ENCODE data around the gene CFAP68. TPM values are rescaled to one million over a fixed set of nuclear protein-coding genes. Genes with fewer than 3 reads are reported as not detected.

Gene CFAP68
- total RNA-seq, 1 experiment from 2014 or later = 23.4 TPM

DNA sequence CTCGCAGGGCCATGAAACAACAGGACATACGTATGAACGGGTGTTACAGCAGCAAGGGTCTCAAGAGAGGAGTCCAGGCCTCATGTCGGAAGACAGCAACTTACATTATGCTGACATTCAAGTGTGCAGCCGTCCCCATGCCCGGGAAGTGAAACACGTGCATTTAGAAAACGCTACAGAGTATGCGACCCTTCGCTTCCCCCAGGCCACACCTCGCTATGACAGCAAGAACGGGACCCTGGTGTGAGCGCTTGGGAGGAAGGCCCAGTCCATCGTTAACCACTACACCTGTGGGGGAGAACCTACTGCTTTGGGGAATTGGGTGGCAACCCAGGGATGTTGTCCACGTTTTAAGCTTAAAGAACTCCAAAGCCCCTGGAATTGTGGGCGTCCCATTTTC is 46.6 kb downstream of the CFAP68 start:
- Histone ChIP-seq H2BK5ac (ENCODE audit: insufficient read length, low read length) (no peak overlapping the region), H3K4me1 (ENCODE audit: insufficient read depth, low read length) (peaks cover 3% of the 10 kb centered on the region; the same call in 1 of the 2 replicates), H4K91ac (ENCODE audit: insufficient read length, low read depth, low read length) (no peak overlapping the region), H3K27ac (ENCODE audit: insufficient read length, low read depth, low read length) (peak overlapping the region; percentile 14), H3K18ac (ENCODE audit: insufficient read length, low read depth, low read length) (no peak overlapping the region), H3K23ac (ENCODE audit: insufficient read length, low read depth, low read length) (no peak overlapping the region), H3K23me2 (ENCODE audit: insufficient read length, low read depth, low read length, poor library complexity, severe bottlenecking) (peaks cover 5% of the 10 kb centered on the region), H2AK5ac (ENCODE audit: insufficient read length, low read length) (no peak overlapping the region), H2BK12ac (ENCODE audit: insufficient read length, low read depth, low read length) (no peak overlapping the region), H3K79me1 (ENCODE audit: insufficient read depth, low read depth, low read length, poor library complexity, severe bottlenecking) (no peaks in the 10 kb centered on the region), H3K56ac (ENCODE audit: insufficient read length, low read depth, low read length) (no peak overlapping the region), H3K14ac (ENCODE audit: insufficient read depth, low read length) (no peak overlapping the region), H3K79me2 (ENCODE audit: insufficient read depth, low read length) (no peaks in the 10 kb centered on the region), H3K4ac (ENCODE audit: low read depth, low read length) (no peak overlapping the region), H2BK15ac (ENCODE audit: low read depth, low read length) (no peak overlapping the region), H2BK20ac (ENCODE audit: low read depth, low read length, poor library complexity, severe bottlenecking) (no peak overlapping the region), H3K27me3 (ENCODE audit: insufficient read depth, low read length) (no peaks in the 10 kb centered on the region), H4K20me1 (ENCODE audit: control insufficient read depth, insufficient read depth, insufficient read length) (no peaks in the 10 kb centered on the region), H3K9ac (ENCODE audit: extremely low read depth, insufficient read length, low read length) (no peak overlapping the region), H3K4me2 (ENCODE audit: insufficient read depth, insufficient read length, low read length) (peak overlapping the region; percentile 48), H4K5ac (ENCODE audit: insufficient read length, low read depth, low read length) (no peak overlapping the region), H2BK120ac (ENCODE audit: low read depth, low read length, poor library complexity, severe bottlenecking) (no peak overlapping the region), H3T11ph (ENCODE audit: low read length) (no peak overlapping the region), H3K9me3 (ENCODE audit: control insufficient read depth, low read depth, low read length) (no peaks in the 10 kb centered on the region), H4K8ac (replicated peaks; ENCODE audit: insufficient read length, low read depth, low read length) (no peak overlapping the region), H2AFZ (ENCODE audit: low read length) (no peak overlapping the region)
- no peaks in the 10 kb centered on the region for H3K9me3 Mint-ChIP-seq
- DNase-seq = no peak
- H3K27me3 Mint-ChIP-seq (ENCODE audit: low read depth) = no peaks in the 10 kb centered on the region
- H3K36me3 Mint-ChIP-seq (ENCODE audit: insufficient read depth in 1 of 3, low read depth in 3 of 3) = no peaks in the 10 kb centered on the region
- TF ChIP-seq, protein P1, sequence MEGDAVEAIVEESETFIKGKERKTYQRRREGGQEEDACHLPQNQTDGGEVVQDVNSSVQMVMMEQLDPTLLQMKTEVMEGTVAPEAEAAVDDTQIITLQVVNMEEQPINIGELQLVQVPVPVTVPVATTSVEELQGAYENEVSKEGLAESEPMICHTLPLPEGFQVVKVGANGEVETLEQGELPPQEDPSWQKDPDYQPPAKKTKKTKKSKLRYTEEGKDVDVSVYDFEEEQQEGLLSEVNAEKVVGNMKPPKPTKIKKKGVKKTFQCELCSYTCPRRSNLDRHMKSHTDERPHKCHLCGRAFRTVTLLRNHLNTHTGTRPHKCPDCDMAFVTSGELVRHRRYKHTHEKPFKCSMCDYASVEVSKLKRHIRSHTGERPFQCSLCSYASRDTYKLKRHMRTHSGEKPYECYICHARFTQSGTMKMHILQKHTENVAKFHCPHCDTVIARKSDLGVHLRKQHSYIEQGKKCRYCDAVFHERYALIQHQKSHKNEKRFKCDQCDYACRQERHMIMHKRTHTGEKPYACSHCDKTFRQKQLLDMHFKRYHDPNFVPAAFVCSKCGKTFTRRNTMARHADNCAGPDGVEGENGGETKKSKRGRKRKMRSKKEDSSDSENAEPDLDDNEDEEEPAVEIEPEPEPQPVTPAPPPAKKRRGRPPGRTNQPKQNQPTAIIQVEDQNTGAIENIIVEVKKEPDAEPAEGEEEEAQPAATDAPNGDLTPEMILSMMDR (conservative IDR thresholded peaks at IDR 0.05) = no peak
- WGBS (ENCODE audit: extremely low coverage, insufficient read length, low lambda C conversion rate) = no CpG with 5 or more reads among the region's 16 CpGs
- H3K27ac Mint-ChIP-seq = peak overlapping the region in 1 of 3 experiments; percentile 85; a peak in 1 of 7 replicates
- H3K4me3 Mint-ChIP-seq = peak overlapping the region; percentile 67 to 80
- H3K4me1 Mint-ChIP-seq = peaks cover 31 to 33% of the 10 kb centered on the region in 2 experiments

All from H9 (cell line).